MM.1S (cell line): ENCODE data around the gene UGT1A7.

Experiments used
- CTCF ChIP-seq: fragments of 300-600 bp; sonication (generic); IDR thresholded peaks from 2 replicates; pipeline ENCODE4 v1.5.1; 2016; ENCODE audit warnings: antibody characterized with exemption, low read length, mixed read lengths
- EZH2 ChIP-seq: fragments of 300-600 bp; sonication (generic); optimal IDR thresholded peaks from 2 replicates; pipeline ENCODE3; 2017; ENCODE audit warnings: low read depth, mild to moderate bottlenecking, antibody characterized with exemption, low read length, mixed read lengths

GRCh38 chr2:233819884-233820773 is 138.4 kb downstream of the UGT1A7 start:
- TF ChIP-seq CTCF = no peak
- no peak for TF ChIP-seq EZH2
